Lung (tissue), 12 donors: ENCODE data around the gene LARGE1. TPM values are rescaled to one million over a fixed set of nuclear protein-coding genes. Genes with fewer than 3 reads are reported as not detected.

Experiments
- ATAC-seq: fragments of 200-7000 bp; cut with Tn5 transposase; one replicate; pipeline ENCODE4 v1.9.1; 2020; ENCODE audit warnings: moderate number of reproducible peaks; ENCODE audit not compliant: insufficient read depth, low FRiP score
- DNase-seq, 3 donors: peaks; one replicate each; pipeline ENCODE4 v3.0.0-alpha.2; 2013 to 2017
- H3K27ac ChIP-seq, 2 donors: one replicate each; pipeline ENCODE4 v1.5.1; 2013; ENCODE audit warnings: mild to moderate bottlenecking in 2 of 2, moderate library complexity in 2 of 2, control low read depth in 1 of 2, inconsistent platforms in 1 of 2, low read depth in 1 of 2, low read length in 1 of 2
- H3K27me3 ChIP-seq, 3 donors: one replicate each; pipeline ENCODE4 v1.5.1; 2013; ENCODE audit warnings: low read length in 2 of 3; ENCODE audit not compliant: control insufficient read depth in 3 of 3, insufficient read depth in 3 of 3
- H3K36me3 ChIP-seq, 4 donors: one replicate each; pipeline ENCODE4 v1.5.1; 2013; ENCODE audit warnings: low read length in 4 of 4, mild to moderate bottlenecking in 1 of 4, moderate library complexity in 1 of 4; ENCODE audit not compliant: control insufficient read depth in 4 of 4, insufficient read depth in 4 of 4
- H3K4me1 ChIP-seq, 5 donors: one replicate each; pipeline ENCODE4 v1.5.1; 2013; ENCODE audit warnings: low read length in 5 of 5, mild to moderate bottlenecking in 2 of 5, moderate library complexity in 1 of 5; ENCODE audit not compliant: control insufficient read depth in 5 of 5, insufficient read depth in 5 of 5
- H3K4me3 ChIP-seq: one replicate; pipeline ENCODE4 v1.5.1; 2013; ENCODE audit warnings: mild to moderate bottlenecking, control low read depth, moderate library complexity
- H3K9ac ChIP-seq, 2 donors: one replicate each; pipeline ENCODE4 v1.5.1; 2013; ENCODE audit warnings: low read length in 2 of 2, control low read depth in 1 of 2; ENCODE audit not compliant: insufficient read depth in 1 of 2
- H3K9me3 ChIP-seq, 4 donors: one replicate each; pipeline ENCODE4 v1.5.1; 2013; ENCODE audit warnings: low read length in 3 of 4, mild to moderate bottlenecking in 1 of 4, moderate library complexity in 1 of 4; ENCODE audit not compliant: control insufficient read depth in 4 of 4, insufficient read depth in 3 of 4
- WGBS, 2 donors: extraction: QIAGEN DNeasy Blood & Tissue Kit; methylation state at CpG; one replicate each; pipeline ENCODE4 v1.1.7; 2013; 5-methylcytosine and 5-hydroxymethylcytosine counted together
- polyA plus RNA-seq, 2 donors: library from polyadenylated mRNA; stranded (reverse); fragments of 200-250 nt; gene quantifications; one replicate each; pipeline ENCODE4 v1.2.1, GENCODE V29; 2013
- total RNA-seq, 2 donors: library from RNA; depleted of rRNA in 1 of 2; stranded (reverse); fragments of >200 nt in 1 of 2; gene quantifications; one replicate each; pipeline ENCODE4 v1.2.1, GENCODE V29; 2014 to 2021
- TF ChIP-seq, protein P1 (sequence below): IDR thresholded peaks from 2 replicates; pipeline ENCODE4 v1.5.1; 2012; ENCODE audit warnings: mild to moderate bottlenecking; ENCODE audit errors: control extremely low read depth, extremely low read depth
- donor health status: control.
- donor health status: control.
- donor health status: Bipolar disorder and iron deficiency.
- donor health status: healthy.
- donor health status: DM: yes; HTN: yes; CAD: no.

Gene LARGE1
- total and polyA plus RNA-seq, 4 donors: 2.9 to 41.1 (median 15.4) TPM

DNA sequence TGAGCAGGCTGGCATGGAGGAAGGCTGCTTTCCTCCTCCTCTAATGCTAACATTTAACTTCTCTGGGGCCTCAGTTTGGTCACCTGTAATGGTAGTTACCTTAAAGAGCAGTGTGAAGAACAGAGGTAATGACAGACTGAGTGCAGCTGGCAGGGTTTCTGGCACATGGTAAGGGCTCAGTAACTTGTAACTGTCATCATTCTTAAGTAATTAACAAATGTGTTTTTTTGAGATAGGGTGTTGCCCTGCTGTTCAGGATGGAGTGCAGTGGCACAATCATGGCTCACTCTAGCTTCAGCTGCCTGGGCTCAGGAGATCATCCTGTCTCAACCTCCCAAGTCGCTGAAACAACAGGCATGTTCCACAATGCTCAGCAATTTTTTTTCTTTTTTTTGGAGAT is 620.1 kb downstream of the LARGE1 start:
- TF ChIP-seq, protein P1, sequence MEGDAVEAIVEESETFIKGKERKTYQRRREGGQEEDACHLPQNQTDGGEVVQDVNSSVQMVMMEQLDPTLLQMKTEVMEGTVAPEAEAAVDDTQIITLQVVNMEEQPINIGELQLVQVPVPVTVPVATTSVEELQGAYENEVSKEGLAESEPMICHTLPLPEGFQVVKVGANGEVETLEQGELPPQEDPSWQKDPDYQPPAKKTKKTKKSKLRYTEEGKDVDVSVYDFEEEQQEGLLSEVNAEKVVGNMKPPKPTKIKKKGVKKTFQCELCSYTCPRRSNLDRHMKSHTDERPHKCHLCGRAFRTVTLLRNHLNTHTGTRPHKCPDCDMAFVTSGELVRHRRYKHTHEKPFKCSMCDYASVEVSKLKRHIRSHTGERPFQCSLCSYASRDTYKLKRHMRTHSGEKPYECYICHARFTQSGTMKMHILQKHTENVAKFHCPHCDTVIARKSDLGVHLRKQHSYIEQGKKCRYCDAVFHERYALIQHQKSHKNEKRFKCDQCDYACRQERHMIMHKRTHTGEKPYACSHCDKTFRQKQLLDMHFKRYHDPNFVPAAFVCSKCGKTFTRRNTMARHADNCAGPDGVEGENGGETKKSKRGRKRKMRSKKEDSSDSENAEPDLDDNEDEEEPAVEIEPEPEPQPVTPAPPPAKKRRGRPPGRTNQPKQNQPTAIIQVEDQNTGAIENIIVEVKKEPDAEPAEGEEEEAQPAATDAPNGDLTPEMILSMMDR: no peak
- ATAC-seq (no peak), DNase-seq (peak in 1 of 3 donors; percentile 13)
- no peak overlapping the region for H3K27ac ChIP-seq
- H3K36me3 ChIP-seq: peaks cover 0 to 9% (median 3%) of the 10 kb centered on the region in 4 donors
- H3K9me3 ChIP-seq: no peaks in the 10 kb centered on the region
- H3K27me3 ChIP-seq: no peaks in the 10 kb centered on the region
- WGBS, 2 donors: 80 to 93% methylated on average over 1 of the region's 1 CpG
- H3K9ac ChIP-seq: no peak overlapping the region
- peaks cover 0 to 7% (median 0%) of the 10 kb centered on the region in 5 donors for H3K4me1 ChIP-seq
- no peak overlapping the region for H3K4me3 ChIP-seq

- WGBS, 2 donors: 77 to 82% methylated on average over 7 of the region's 7 CpGs
- Histone ChIP-seq H3K4me3 (no peak overlapping the region), H3K27ac (no peak overlapping the region), H3K36me3 (peaks cover 0 to 9% (median 5%) of the 10 kb centered on the region in 4 donors), H3K4me1 (peaks cover 0 to 7% (median 0%) of the 10 kb centered on the region in 5 donors), H3K27me3 (no peaks in the 10 kb centered on the region), H3K9ac (no peak overlapping the region), H3K9me3 (no peaks in the 10 kb centered on the region)
- TF ChIP-seq, protein P1: no peak
- DNase-seq: peak in 2 of 3 donors; percentile 17 to 22
- no peak for ATAC-seq
These were observed 620.9 kb downstream of the LARGE1 start for GRCh38 chr22:33299245-33299956.

DNA sequence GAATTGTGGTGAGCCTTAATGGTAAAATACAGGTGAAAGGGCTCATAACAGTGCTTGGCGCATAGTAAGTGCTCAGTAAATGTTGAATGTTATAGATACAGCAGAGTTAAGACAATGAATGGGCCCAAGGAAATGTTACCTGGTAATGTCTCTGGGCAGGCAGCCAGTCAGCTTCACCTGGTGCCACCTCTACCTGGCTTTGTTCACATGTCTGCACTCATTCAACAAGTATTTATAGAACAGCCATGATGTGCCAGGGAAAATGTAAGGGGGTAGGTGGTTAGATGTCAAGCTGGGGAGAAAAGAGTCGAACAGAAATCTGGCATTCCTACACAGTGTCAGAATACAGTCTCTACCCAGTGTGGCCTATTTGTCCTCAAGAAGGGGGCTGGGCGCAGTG is 623.3 kb downstream of the LARGE1 start:
- Histone ChIP-seq H3K27me3 (no peaks in the 10 kb centered on the region), H3K36me3 (peaks cover 0 to 11% (median 7%) of the 10 kb centered on the region in 4 donors), H3K4me3 (no peak overlapping the region), H3K27ac (no peak overlapping the region), H3K4me1 (peaks cover 0 to 2% (median 0%) of the 10 kb centered on the region in 5 donors), H3K9ac (no peak overlapping the region), H3K9me3 (no peaks in the 10 kb centered on the region)
- DNase-seq (no peak), ATAC-seq (no peak)
- WGBS, 2 donors: 80 to 93% methylated on average over 3 of the region's 3 CpGs
- TF ChIP-seq, protein P1: no peak
